Adrenal gland (tissue), 5 donors: Measurements from ENCODE around the gene PTX4.

Experiments
- POLR2A ChIP-seq, 2 donors: fragments of 450-650 bp; IDR thresholded peaks; one replicate each; pipeline ENCODE4 v1.6.1; 2017; ENCODE audit warnings: antibody characterized with exemption in 2 of 2, mild to moderate bottlenecking in 2 of 2, moderate library complexity in 1 of 2
- TF ChIP-seq, protein P1 (sequence below), 6 experiments: fragments of 450-650 bp in 4 of 6; fragments of 200-600 bp in 2 of 6; sonication (generic) in 1 of 6; IDR thresholded peaks; 1 replicate in 5 of 6; 2 replicates in 1 of 6; pipeline versions ENCODE4 v1.5.1 to v1.8.0; 2016 to 2021; ENCODE audit warnings: antibody characterized with exemption in 6 of 6, mild to moderate bottlenecking in 2 of 6, moderate library complexity in 1 of 6
- donor health status: DM: no; HTN: no; CAD: no.

DNA sequence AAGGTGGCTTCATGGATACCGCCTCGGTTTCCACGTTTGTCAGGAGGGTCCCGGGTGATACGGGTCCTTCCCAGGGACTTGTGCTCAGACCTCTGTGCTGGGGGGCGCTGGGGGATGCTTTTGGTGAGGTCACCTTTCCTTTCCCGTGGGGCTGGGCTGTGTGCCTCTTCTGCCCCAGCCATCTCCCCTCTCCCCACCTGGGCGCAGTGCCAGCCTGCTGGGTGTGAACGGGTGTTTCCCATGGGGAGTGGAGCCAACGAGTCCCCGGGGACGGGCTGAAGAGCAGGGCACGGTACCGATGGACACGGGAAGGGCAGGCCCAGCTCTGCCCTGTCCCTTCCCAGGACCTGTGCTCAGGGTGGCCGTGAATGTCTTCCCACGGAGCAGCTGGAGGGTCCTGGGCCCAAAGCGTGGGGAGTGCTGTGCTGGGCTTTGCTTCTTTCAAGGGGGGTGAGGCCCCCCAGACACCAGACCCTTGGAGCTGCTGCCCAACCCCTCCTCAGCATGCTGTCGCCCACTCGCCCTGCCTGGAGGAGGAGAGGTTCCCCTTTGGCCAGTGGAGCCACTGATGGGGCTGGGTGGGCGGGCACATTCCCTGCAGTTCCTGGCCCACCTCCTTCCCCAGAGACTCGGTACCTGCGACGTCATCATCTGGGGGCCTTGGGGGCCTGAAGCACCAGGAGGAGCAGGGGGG lies 19.9 kb upstream of the PTX4 start:
- TF ChIP-seq, protein P1, sequence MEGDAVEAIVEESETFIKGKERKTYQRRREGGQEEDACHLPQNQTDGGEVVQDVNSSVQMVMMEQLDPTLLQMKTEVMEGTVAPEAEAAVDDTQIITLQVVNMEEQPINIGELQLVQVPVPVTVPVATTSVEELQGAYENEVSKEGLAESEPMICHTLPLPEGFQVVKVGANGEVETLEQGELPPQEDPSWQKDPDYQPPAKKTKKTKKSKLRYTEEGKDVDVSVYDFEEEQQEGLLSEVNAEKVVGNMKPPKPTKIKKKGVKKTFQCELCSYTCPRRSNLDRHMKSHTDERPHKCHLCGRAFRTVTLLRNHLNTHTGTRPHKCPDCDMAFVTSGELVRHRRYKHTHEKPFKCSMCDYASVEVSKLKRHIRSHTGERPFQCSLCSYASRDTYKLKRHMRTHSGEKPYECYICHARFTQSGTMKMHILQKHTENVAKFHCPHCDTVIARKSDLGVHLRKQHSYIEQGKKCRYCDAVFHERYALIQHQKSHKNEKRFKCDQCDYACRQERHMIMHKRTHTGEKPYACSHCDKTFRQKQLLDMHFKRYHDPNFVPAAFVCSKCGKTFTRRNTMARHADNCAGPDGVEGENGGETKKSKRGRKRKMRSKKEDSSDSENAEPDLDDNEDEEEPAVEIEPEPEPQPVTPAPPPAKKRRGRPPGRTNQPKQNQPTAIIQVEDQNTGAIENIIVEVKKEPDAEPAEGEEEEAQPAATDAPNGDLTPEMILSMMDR (IDR thresholded peaks at IDR 0.05) = no peak
- TF ChIP-seq POLR2A (IDR thresholded peaks at IDR 0.05) = no peak
